ENCODE results near the gene PPIF.

The PPIF gene

DNA sequence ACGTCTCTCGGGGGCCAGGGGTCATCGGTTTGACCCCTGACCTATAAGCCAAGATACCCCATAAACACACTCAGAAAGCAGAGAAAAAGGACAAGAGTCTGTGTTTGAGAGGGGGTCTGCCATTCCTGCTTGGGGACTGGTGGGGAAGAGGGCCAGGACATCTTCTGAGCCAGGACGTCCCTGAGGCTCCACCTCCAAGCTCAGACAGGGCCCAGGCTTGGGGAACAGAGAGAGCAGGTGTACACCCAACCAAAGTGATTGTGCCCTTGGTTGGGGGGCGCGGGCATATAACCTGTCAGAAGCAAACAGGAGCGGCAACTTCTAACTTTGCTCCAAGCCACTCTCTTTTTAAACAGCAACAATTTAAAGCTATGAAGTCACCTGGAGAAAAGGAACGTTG is 33.9 kb upstream of the PPIF start:
- DNase-seq: no peak

DNA sequence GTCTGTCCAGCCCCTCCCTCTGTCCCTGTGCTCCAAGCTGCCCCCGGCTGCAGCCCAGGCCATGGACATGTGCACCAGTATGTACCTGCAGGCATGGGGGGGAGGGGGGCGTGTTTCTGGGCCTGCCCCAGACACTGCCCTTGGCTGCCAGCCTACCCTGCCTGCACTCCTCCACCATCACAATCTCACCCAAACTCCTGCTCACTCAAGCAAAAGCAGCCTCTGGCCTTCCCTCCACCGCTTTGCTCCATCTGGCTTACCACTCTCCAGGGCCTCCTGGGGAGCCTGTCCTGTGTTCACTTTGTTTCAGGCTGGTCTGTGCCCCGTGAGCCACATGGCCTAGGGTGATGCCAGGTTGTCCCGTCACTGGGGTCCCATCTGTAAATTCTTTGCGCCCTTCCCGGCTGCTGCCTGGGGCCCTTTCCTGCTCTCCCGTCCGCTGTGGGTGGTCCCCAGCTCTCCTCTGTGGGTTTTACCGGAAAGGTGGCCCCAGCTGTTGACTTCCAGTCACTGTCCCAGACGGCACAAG is 33.3 kb upstream of the PPIF start:
- DNase-seq: no peak

DNA sequence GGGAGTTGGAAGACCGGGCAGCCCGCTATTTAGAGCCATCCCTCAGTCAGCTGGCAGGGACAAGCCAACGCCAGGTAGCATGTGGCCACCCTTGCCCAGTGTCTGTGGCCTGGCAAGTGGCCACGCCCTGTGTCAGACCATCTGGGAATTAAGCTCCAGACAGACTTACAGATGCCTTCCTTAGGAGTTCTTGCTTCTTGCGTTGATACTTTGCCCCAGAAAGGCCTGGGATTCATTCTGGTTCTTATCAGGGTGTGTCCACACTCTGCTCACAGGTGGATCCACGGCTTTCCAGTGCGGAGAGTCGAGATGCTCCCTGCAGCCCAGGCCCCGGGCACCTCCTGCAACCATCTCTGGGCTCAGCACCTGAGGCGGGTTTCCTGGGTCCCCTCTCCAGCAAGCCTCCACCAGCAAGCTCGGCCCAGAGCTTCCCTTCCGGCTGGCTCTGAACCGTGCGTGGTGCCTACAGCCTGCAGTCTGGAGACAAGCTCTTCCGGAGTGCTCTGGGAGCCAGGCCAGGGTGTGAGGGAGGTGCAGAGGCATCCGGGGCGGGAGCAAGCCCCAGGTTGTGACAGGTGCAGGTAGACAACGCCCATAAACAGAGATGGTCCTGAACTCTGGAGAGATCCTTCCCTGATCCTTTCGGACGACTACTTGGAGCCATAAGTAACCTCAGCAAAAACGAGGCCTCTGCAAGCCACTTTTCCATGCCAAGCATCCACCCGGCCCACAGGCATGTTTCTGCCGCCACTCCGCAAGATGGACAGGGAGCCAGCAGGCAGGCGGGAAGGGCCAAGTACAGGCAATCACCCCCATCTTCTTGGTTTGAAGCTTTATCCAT is 32.3 kb upstream of the PPIF start:
- DNase-seq: no peak

DNA sequence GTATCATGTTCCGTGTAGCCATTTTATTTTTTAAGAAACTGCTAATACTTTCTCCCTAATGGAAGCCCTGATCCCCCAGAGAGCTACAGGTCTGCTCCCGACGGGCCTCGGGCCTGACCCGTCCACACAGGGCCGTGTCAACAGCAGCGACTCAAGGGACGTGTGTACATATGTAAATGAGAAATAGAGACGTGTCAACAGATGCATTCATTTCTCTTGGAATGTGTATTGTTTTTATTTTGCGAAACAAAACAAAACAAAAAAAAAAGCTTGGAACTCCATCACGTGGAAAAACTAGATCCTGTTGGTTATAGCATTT is 31.7 kb upstream of the PPIF start:
- DNase-seq: no peak

DNA sequence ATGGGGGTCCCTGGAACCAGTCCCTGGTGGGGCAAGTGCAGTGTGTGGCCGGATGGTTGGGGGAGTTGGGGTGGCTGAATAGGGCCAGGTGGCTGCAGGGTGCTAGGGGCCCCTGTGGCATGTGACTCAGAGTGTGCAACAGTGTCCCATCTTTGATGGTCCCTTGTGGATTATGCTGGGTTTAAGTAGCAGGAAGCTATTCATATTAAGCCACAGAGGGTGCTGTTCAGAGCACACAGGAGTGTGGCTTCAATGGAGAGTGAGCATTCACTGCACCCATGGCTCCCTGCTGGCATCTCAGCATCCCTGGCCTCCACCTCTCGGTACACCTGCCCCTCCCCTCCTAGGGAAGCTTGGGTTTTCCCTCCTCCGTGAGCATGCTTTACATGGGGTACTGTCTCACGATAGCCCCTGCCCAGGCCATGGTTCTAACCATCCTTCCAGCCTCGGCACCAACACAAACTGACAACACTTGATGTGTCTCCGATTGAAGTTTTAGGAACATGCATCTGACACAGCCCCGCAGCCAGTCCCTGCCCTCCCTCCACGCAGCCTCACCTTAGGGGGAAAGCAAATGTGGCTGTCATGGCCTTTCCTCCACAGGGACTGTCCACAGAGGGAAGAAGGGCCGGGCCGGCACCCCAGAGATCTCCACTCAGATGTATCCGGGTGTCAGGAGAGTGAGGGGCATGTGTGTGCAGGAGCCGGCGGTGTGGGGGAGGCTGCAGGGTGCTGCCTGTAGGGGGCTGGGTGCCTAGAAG is 30.4 kb upstream of the PPIF start:
- DNase-seq: no peak

DNA sequence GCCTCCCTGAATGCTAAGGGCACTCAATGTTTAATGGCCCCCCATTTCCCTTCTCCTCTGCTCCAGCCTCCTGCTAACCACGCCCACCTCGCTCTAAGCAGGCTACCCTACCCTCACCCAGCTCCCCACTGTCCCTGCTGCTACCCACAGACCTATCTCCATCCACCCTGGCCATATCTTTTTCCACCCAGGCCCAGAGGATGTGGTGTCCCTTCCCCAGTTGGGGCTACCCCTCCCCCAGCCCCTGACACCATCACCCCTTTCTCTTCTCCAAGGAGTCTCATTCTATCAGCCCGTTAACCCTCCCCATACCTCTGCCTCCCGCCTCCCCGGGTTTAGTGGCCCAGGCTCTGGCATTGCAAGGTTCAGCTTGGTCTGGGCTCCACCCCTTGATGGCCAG is 28.9 kb upstream of the PPIF start:
- DNase-seq: no peak

DNA sequence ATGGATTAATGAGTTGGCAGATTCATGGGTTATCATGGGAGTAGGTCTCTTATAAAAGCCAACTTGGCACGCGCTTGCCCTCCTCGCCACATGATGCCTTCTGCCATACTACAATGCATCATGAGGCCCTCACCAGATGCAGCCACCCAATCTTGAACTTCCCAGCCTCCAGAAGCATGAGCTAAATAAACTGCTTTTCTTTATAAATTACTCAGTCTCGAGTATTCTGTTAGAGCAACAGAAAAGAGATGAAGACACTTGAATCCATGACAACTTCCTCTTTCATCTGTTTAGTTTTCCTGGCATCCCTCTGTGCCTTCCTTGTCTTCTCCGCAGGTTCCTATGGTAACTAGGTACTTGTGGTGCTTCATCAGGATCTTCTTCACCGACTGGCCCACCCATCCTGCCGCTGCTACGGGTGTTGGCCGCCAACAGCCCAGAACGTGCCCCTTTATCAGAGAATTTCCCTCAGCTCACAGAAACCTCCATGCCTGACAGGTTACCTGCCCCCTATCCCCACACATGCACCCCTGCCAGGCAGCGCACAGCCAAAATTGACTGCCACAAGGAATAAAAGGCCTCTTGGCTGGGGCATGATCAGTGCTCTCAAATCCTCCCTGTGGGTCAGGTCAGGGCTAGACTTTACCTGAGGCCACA is 28.0 kb upstream of the PPIF start:
- DNase-seq: no peak

DNA sequence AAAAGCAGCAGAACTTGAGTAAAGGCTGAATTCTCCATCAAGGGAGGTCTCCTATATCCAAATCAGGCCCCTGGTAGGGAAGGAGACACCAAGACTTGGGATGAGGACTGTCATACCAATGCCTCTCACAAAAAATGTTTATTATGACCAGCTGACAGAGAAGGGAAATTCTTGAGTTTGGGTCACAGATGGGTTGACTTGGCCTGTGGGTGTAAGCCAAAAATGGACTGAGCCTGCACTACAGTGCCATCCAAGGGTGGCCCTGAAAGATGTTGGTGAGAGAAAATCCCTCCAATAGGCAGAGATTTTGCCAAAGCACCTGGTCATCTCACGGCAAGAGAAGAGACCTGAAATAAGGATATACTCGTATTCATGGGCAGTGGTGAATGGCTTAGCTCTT is 27.0 kb upstream of the PPIF start:
- no peak for DNase-seq

DNA sequence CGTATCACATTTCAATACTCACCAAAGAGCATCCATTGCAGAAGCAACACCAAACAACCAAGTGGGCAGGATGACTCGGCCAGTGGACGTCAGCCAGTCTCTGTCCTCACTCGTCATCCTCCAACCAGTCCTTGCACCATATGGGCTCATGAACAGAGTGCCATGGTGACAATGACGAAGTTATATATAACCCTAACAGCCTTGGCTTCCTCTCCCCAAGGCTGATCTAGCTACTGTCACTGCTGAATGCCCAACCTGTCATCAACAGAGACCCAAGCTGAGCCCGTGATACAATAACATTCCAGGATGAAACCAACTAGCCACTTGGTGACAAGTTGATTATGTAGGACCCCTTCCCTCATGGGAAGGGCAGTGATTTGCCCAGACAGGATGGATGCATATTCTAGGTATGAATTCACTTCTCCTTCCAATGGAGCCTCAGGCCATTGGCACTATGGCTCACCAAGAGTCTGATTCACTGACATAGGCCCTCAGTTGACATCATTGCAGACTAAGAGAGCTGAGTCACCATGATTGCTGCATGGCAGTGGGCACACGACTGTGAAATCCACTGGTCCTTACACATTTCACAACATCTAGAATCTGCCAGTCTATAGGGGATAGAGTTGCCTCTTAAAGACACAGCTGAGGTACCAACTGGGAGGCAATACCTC is 26.3 kb upstream of the PPIF start:
- no peak for DNase-seq

DNA sequence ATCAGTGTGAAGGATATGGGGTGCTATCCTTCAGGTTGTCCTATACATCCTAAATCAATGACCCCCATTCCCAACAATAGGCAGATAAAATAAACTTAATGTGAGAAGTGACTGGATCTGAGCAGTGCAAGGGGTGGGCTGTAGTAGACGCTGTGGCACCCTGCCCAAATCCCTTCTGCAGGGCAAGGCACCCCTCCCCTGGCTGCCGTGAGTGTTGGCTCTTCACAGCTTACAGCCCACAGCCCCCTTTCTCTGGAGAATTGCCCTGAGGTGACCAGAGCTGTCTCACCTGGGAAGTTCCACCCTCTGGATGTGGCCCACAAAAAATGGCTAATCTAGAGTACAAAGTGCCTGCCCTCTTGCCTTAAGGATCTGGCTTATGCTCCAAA is 25.8 kb upstream of the PPIF start:
- no peak for DNase-seq

DNA sequence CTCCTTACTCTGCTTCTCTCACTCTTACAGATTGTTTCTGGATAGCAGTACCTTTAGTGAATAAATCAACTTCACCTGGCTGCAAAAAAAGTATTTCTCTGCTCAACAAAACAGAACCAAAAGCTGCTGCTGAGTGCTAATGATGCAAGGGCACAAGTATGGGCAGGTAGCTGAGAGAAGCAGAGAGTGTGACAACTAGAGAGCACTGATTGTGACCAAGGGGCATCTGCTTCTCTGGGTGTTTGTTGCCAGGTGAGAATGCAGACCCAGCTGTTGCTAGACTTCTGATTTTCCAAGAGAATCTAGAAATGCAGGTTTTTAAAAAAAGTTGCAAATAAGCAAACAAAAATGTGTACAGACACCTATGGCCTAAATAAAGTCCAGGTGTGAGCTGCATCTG is 25.3 kb upstream of the PPIF start:
- DNase-seq: no peak

DNA sequence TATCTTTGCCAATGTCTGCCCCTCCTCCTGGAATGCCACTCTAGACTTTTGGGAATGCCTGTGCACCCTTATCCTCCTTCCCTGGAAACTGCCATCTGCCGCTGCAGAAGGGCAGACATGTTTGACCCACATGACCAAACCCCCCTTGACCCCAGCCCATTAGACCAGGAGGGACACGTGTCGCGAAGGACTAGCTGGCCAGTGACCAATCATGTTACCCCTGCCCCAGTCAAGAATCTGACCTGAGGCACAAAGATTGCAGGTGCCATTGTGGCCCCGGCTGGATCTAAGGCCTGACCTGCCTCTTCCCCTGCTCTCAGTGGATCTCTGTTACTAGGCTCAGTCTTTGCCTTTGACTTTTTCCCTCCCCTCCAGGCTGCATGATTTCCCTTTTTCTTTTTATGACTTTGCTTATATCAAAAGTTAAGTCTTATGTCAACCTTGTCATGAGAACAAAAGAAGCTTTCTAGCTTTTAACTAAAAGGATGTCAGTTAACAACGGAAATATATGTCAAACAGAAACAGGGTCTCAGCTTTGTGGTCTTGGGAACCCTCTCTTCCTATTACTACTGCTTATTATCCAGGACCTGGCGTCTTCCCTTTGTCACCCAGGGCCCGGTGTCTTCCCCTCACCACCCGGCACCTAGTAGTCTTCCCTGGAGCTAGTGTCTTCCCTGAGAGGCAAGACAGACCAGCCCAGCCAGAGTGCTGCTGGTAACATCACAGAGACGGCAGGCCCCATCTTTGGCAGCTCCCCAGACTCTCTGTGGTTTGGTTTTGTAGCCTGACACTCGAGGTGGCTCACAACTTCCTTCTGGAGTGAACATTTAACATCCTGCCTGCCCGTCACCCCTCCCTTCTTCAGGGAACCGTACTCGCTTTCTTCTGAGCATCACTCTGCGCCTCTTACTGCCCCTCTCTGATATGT is 24.4 kb upstream of the PPIF start:
- peak in 11 of 56 donors; percentile 18 to 65 (median 34) for DNase-seq

DNA sequence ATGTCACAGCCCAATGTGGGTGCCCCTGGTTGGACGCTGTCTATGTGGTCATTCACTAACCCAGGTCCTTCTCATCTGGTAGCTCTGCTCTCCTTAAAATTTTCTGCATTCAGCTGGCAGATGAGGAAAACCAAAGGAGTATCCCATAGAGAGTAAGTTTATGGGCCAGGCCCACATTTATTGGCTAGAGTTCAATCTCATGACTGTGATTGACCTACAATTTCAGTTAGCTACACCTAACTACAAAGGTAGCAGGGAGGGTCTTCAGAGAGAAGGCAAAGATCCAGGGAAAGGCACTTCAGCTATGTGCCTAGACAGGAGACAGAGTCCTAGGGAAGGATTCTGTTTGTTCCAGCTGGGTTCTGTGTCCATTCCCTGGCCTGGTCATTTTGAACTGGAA is 23.7 kb upstream of the PPIF start:
- DNase-seq: no peak

DNA sequence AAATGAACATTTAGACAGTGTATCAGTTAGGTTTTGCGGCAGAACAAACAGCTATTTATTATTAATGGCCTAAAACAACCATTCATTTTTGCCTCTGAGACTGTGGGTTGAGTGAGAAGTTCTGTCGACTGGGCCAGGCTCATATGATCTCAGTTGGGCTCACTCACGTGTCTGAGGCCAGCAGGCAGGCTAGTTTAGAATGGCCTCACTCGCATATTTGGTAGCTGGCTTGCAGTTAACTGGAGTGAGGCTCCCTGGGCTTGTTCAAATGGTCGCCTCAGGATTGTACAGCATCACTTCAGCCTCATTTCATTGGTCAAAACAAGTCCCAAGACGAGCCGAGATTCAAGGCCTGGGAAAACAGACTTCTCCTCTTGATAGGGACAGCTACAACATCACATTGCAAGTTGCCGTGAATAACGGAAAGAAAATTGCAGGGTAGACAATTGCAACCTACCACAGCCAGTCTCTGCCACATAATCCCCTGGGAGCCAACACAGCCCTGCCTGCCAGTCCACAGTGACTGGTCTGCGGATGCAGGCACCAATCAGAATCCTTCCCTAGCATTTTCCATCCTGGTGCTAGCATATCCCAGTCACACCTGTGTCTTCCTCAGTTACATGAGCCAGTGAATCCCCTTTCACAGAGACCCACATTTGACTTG is 23.1 kb upstream of the PPIF start:
- no peak for DNase-seq

DNA sequence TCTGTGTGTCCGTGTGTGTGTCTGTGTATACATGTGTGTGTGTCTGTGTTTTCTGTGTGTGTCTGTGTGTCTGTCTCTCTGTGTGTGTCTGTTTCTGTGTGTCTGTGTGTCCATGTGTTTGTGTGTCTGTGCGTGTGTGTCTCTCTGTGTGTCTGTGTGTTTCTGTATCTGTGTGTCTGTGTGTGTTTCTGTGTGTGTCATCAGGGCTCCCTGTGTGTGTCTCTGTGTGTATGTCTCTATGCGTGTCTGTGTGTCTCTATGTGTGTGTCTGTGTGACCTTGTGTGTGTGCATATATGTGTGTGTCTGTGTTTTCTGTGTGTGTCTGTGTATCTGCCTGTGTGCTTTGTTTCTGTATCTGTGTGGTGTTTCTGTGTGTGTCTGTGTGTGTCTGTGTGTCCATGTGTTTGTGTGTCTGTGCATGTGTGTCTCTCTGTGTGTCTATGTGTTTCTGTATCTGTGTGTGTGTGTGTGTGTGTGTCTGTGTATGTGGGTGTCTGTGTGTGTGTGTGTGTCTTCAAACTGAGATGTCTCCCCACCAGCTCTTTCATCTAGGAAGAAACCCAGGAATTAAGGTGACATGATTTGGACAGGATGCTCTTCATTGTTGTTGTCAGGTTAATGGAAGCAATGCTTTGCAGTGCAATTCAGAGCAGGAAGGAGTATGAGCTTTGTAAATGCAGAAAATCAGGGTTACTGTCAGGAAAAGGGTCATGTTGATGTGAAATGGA is 20.7 kb upstream of the PPIF start:
- DNase-seq: no peak

DNA sequence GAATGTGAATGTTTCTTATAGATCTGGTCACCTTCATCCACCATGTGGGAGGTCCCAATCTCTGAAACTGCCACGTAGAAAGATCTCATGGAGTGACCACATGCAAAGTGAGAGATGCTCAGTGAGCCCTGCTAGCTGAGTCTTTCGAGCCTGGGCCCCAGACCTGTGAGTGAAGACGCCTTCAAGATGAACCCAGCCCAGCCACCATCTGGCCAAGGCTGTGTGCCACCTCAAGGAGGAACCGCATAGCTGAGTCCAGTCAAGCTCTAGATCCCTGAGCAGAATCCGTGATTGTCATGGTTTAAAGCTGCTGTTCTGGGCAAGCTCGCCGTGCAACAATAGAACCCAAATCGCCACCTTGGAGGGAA is 20.2 kb upstream of the PPIF start:
- DNase-seq: no peak

DNA sequence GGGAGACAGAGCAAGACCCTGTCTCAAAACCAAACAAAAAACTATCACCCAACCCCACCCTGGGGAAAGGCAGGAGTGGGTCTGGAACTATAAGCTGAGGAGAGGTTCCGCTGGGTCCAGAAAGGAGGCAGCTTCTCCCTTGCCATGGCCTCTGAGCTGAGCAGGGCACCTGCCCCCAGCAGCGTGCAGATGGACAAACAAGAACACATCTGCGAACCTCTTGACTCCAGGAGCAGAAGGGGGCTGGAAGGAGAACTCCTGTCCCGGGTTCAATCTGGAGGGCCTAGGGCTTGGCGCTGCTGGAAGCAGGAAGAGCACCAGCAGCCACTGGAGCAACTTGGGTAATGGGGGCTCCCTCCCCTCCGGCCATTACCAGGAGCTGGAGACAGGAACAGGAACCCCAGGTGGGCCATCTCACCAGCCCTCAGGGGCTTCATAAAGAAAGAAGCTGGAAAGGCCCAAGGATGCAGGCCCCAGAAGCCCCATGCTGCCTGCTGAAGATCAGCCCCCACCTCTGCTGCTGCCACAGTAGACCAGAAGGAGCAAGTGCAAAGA is 19.0 kb upstream of the PPIF start:
- DNase-seq: no peak

DNA sequence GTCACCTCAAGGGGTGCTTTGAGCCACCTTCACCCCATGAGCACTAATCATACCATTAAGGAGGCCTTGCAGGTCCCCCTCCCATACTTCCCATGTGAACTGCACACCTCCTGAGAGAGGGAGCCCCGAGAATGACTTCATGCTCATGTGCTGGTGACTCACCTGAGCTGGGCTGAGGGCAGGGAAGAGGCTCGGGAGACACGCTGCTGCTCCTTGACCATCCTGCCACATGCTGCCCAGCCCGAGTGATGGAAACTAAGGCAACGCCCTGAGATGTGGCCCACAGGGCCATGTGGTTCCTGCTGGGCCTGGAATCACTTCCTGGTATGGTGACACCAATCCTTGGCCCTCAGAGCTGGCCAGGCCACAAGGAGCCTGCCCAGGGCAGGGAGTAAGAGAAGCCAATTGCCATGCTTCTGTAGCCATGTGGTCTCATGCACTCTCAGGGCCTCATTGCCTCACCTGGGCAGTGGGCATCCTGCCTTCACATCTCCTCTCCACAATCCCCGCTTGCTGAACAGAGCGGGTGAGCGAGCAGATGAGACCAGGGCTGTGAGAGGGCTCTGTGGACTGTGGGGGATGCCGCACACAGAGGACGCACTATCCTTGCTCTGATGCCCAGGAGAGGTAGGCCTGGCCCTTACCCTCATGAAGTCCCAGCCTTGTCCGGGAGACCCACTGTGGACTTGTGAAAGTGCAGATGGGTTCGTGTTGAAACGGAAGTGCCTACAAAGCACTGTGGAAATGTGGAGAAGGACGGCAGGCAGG is 18.3 kb upstream of the PPIF start:
- no peak for DNase-seq

All from amygdala (tissue), 56 donors.